ENCODE results near the gene ZNRF3.

The ZNRF3 gene

GRCh38 chr22:28992565-28993356, 109.4 kb downstream of the ZNRF3 start:
- no peak for DNase-seq (ENCODE audit: low read depth)
- no peak for TF ChIP-seq CTCF (conservative IDR thresholded peaks at IDR 0.05; ENCODE audit: low read depth, low read length)
- no peak overlapping the region for H3K4me3 ChIP-seq (ENCODE audit: low read length)

- TF ChIP-seq CTCF (conservative IDR thresholded peaks at IDR 0.05; ENCODE audit: low read depth, low read length), result no peak
- no peak overlapping the region for H3K4me3 ChIP-seq (ENCODE audit: low read length)
- DNase-seq (ENCODE audit: low read depth), result no peak
These were observed 111.2 kb downstream of the ZNRF3 start for GRCh38 chr22:28994522-28994921.

- DNase-seq (ENCODE audit: low read depth), result no peak
- no peak overlapping the region for H3K4me3 ChIP-seq (ENCODE audit: low read length)
- no peak for TF ChIP-seq CTCF (conservative IDR thresholded peaks at IDR 0.05; ENCODE audit: low read depth, low read length)
These were observed 112.2 kb downstream of the ZNRF3 start for GRCh38 chr22:28995551-28995950.

GRCh38 chr22:28997342-28997741, 114.0 kb downstream of the ZNRF3 start:
- DNase-seq (ENCODE audit: low read depth), result no peak
- no peak for TF ChIP-seq CTCF (conservative IDR thresholded peaks at IDR 0.05; ENCODE audit: low read depth, low read length)
- H3K4me3 ChIP-seq (ENCODE audit: low read length), result no peak overlapping the region

GRCh38 chr22:28998681-28999080, 115.3 kb downstream of the ZNRF3 start:
- no peak overlapping the region for H3K4me3 ChIP-seq (ENCODE audit: low read length)
- no peak for TF ChIP-seq CTCF (conservative IDR thresholded peaks at IDR 0.05; ENCODE audit: low read depth, low read length)
- DNase-seq (ENCODE audit: low read depth), result no peak

- no peak for DNase-seq (ENCODE audit: low read depth)
- no peak for TF ChIP-seq CTCF (conservative IDR thresholded peaks at IDR 0.05; ENCODE audit: low read depth, low read length)
- no peak overlapping the region for H3K4me3 ChIP-seq (ENCODE audit: low read length)
These were observed 116.1 kb downstream of the ZNRF3 start for GRCh38 chr22:28999510-28999909.

GRCh38 chr22:28999919-29000556, 116.7 kb downstream of the ZNRF3 start:
- H3K4me3 ChIP-seq (ENCODE audit: low read length), result no peak overlapping the region
- no peak for TF ChIP-seq CTCF (conservative IDR thresholded peaks at IDR 0.05; ENCODE audit: low read depth, low read length)
- DNase-seq (ENCODE audit: low read depth), result no peak

Measured in retinal pigment epithelial cell (primary cell).